ENCODE results near the gene CYP8B1.
A peak's percentile ranks its signal among the peaks of the same experiment; 100 is the strongest.

CYP8B1 gene

GRCh38 chr3:42838571-42838970, 37.1 kb downstream of the CYP8B1 start:
- WGBS, 2 experiments (ENCODE audit: insufficient coverage in 2 of 2) = 100% methylated on average over 1 of the region's 4 CpGs; no CpG with 5 or more reads in 1 of the 2 experiments
- Histone ChIP-seq H3K4me1 (ENCODE audit: control insufficient read depth, insufficient read depth, low read length, poor library complexity, severe bottlenecking) (no peaks in the 10 kb centered on the region), H3K36me3 (ENCODE audit: control insufficient read depth, insufficient read depth, low read length) (no peaks in the 10 kb centered on the region), H3K9me3 (ENCODE audit: control insufficient read depth, low read length) (no peaks in the 10 kb centered on the region), H3K4me3 (ENCODE audit: extremely low read depth, insufficient read depth, low read length, poor library complexity, severe bottlenecking) (no peak overlapping the region), H3K27ac (ENCODE audit: low read depth, low read length, severe bottlenecking) (no peak overlapping the region)

- no peak overlapping the region for H3K27ac ChIP-seq (ENCODE audit: low read depth, low read length, severe bottlenecking)
- no peaks in the 10 kb centered on the region for H3K9me3 ChIP-seq (ENCODE audit: control insufficient read depth, low read length)
- H3K36me3 ChIP-seq (ENCODE audit: control insufficient read depth, insufficient read depth, low read length) = no peaks in the 10 kb centered on the region
- WGBS, 2 experiments (ENCODE audit: insufficient coverage in 2 of 2) = 90 to 97% methylated on average over 3 to 4 of the region's 5 CpGs
- H3K4me1 ChIP-seq (ENCODE audit: control insufficient read depth, insufficient read depth, low read length, poor library complexity, severe bottlenecking) = no peaks in the 10 kb centered on the region
- no peak overlapping the region for H3K4me3 ChIP-seq (ENCODE audit: extremely low read depth, insufficient read depth, low read length, poor library complexity, severe bottlenecking)
These were observed 39.2 kb downstream of the CYP8B1 start for GRCh38 chr3:42836150-42837123.

- Histone ChIP-seq H3K4me1 (ENCODE audit: control insufficient read depth, insufficient read depth, low read length, poor library complexity, severe bottlenecking) (no peaks in the 10 kb centered on the region), H3K4me3 (ENCODE audit: extremely low read depth, insufficient read depth, low read length, poor library complexity, severe bottlenecking) (no peak overlapping the region), H3K9me3 (ENCODE audit: control insufficient read depth, low read length) (no peaks in the 10 kb centered on the region), H3K36me3 (ENCODE audit: control insufficient read depth, insufficient read depth, low read length) (no peaks in the 10 kb centered on the region), H3K27ac (ENCODE audit: low read depth, low read length, severe bottlenecking) (no peak overlapping the region)
- 31 to 38% methylated on average over 3 of the region's 3 CpGs for WGBS, 2 experiments (ENCODE audit: insufficient coverage in 2 of 2)
These were observed 44.4 kb downstream of the CYP8B1 start for GRCh38 chr3:42831321-42831713.

GRCh38 chr3:42830437-42831320, 45.0 kb downstream of the CYP8B1 start:
- Histone ChIP-seq H3K9me3 (ENCODE audit: control insufficient read depth, low read length) (no peaks in the 10 kb centered on the region), H3K27ac (ENCODE audit: low read depth, low read length, severe bottlenecking) (no peak overlapping the region), H3K4me1 (ENCODE audit: control insufficient read depth, insufficient read depth, low read length, poor library complexity, severe bottlenecking) (no peaks in the 10 kb centered on the region), H3K36me3 (ENCODE audit: control insufficient read depth, insufficient read depth, low read length) (no peaks in the 10 kb centered on the region), H3K4me3 (ENCODE audit: extremely low read depth, insufficient read depth, low read length, poor library complexity, severe bottlenecking) (no peak overlapping the region)
- 49 to 52% methylated on average over 5 of the region's 7 CpGs for WGBS, 2 experiments (ENCODE audit: insufficient coverage in 2 of 2)

GRCh38 chr3:42829628-42830436, 45.8 kb downstream of the CYP8B1 start:
- 86 to 96% methylated on average over 2 to 3 of the region's 5 CpGs for WGBS, 2 experiments (ENCODE audit: insufficient coverage in 2 of 2)
- Histone ChIP-seq H3K9me3 (ENCODE audit: control insufficient read depth, low read length) (no peaks in the 10 kb centered on the region), H3K4me1 (ENCODE audit: control insufficient read depth, insufficient read depth, low read length, poor library complexity, severe bottlenecking) (no peaks in the 10 kb centered on the region), H3K36me3 (ENCODE audit: control insufficient read depth, insufficient read depth, low read length) (no peaks in the 10 kb centered on the region), H3K27ac (ENCODE audit: low read depth, low read length, severe bottlenecking) (no peak overlapping the region), H3K4me3 (ENCODE audit: extremely low read depth, insufficient read depth, low read length, poor library complexity, severe bottlenecking) (no peak overlapping the region)

GRCh38 chr3:42829083-42829627, 46.5 kb downstream of the CYP8B1 start:
- no peaks in the 10 kb centered on the region for H3K36me3 ChIP-seq (ENCODE audit: control insufficient read depth, insufficient read depth, low read length)
- H3K27ac ChIP-seq (ENCODE audit: low read depth, low read length, severe bottlenecking) = no peak overlapping the region
- no peaks in the 10 kb centered on the region for H3K9me3 ChIP-seq (ENCODE audit: control insufficient read depth, low read length)
- no peaks in the 10 kb centered on the region for H3K4me1 ChIP-seq (ENCODE audit: control insufficient read depth, insufficient read depth, low read length, poor library complexity, severe bottlenecking)
- H3K4me3 ChIP-seq (ENCODE audit: extremely low read depth, insufficient read depth, low read length, poor library complexity, severe bottlenecking) = no peak overlapping the region
- 100% methylated on average over 1 to 2 of the region's 5 CpGs for WGBS, 2 experiments (ENCODE audit: insufficient coverage in 2 of 2)

GRCh38 chr3:42827654-42828053, 48.0 kb downstream of the CYP8B1 start:
- Histone ChIP-seq H3K27ac (ENCODE audit: low read depth, low read length, severe bottlenecking) (no peak overlapping the region), H3K9me3 (ENCODE audit: control insufficient read depth, low read length) (no peaks in the 10 kb centered on the region), H3K4me3 (ENCODE audit: extremely low read depth, insufficient read depth, low read length, poor library complexity, severe bottlenecking) (no peak overlapping the region), H3K4me1 (ENCODE audit: control insufficient read depth, insufficient read depth, low read length, poor library complexity, severe bottlenecking) (peaks cover 11% of the 10 kb centered on the region), H3K36me3 (ENCODE audit: control insufficient read depth, insufficient read depth, low read length) (no peaks in the 10 kb centered on the region)
- 80 to 90% methylated on average over 1 to 3 of the region's 4 CpGs for WGBS, 2 experiments (ENCODE audit: insufficient coverage in 2 of 2)

GRCh38 chr3:42827023-42827422, 48.7 kb downstream of the CYP8B1 start:
- Histone ChIP-seq H3K9me3 (ENCODE audit: control insufficient read depth, low read length) (no peaks in the 10 kb centered on the region), H3K4me3 (ENCODE audit: extremely low read depth, insufficient read depth, low read length, poor library complexity, severe bottlenecking) (no peak overlapping the region), H3K36me3 (ENCODE audit: control insufficient read depth, insufficient read depth, low read length) (no peaks in the 10 kb centered on the region), H3K27ac (ENCODE audit: low read depth, low read length, severe bottlenecking) (no peak overlapping the region), H3K4me1 (ENCODE audit: control insufficient read depth, insufficient read depth, low read length, poor library complexity, severe bottlenecking) (peaks cover 14% of the 10 kb centered on the region)

GRCh38 chr3:42826141-42826540, 49.5 kb downstream of the CYP8B1 start:
- Histone ChIP-seq H3K4me3 (ENCODE audit: extremely low read depth, insufficient read depth, low read length, poor library complexity, severe bottlenecking) (no peak overlapping the region), H3K27ac (ENCODE audit: low read depth, low read length, severe bottlenecking) (no peak overlapping the region), H3K4me1 (ENCODE audit: control insufficient read depth, insufficient read depth, low read length, poor library complexity, severe bottlenecking) (peaks cover 14% of the 10 kb centered on the region), H3K36me3 (ENCODE audit: control insufficient read depth, insufficient read depth, low read length) (no peaks in the 10 kb centered on the region), H3K9me3 (ENCODE audit: control insufficient read depth, low read length) (no peaks in the 10 kb centered on the region)

GRCh38 chr3:42823351-42823750, 52.3 kb downstream of the CYP8B1 start:
- Histone ChIP-seq H3K4me1 (ENCODE audit: control insufficient read depth, insufficient read depth, low read length, poor library complexity, severe bottlenecking) (peaks cover 14% of the 10 kb centered on the region), H3K4me3 (ENCODE audit: extremely low read depth, insufficient read depth, low read length, poor library complexity, severe bottlenecking) (no peak overlapping the region), H3K9me3 (ENCODE audit: control insufficient read depth, low read length) (no peaks in the 10 kb centered on the region), H3K27ac (ENCODE audit: low read depth, low read length, severe bottlenecking) (peak overlapping the region; percentile 62), H3K36me3 (ENCODE audit: control insufficient read depth, insufficient read depth, low read length) (no peaks in the 10 kb centered on the region)
- 43 to 83% methylated on average over 1 of the region's 2 CpGs for whole genome bisulfite sequencing, 2 experiments (ENCODE audit: insufficient coverage in 2 of 2)
